Measurements from ENCODE around the gene PACSIN1. TPM values are rescaled to one million over a fixed set of nuclear protein-coding genes. Genes with fewer than 3 reads are reported as not detected.

The PACSIN1 gene
- total RNA-seq, 1 donor from 2014 or later: not detected

GRCh38 chr6:34565722-34566137, 99.9 kb downstream of the PACSIN1 start:
- no peak for DNase-seq

GRCh38 chr6:34566830-34567546, 101.1 kb downstream of the PACSIN1 start:
- no peak for DNase-seq

GRCh38 chr6:34568341-34569201, 102.7 kb downstream of the PACSIN1 start:
- no peak for DNase-seq

GRCh38 chr6:34569361-34569973, 103.6 kb downstream of the PACSIN1 start:
- DNase-seq: no peak

- no peak for DNase-seq
Measured at GRCh38 chr6:34570066-34570833, 104.4 kb downstream of the PACSIN1 start.

- DNase-seq: no peak
Measured at GRCh38 chr6:34571388-34571787, 105.5 kb downstream of the PACSIN1 start.

- DNase-seq: no peak
Measured at GRCh38 chr6:34572021-34572420, 106.1 kb downstream of the PACSIN1 start.

- DNase-seq: no peak
Measured at GRCh38 chr6:34572585-34572984, 106.7 kb downstream of the PACSIN1 start.

- no peak for DNase-seq
Measured at GRCh38 chr6:34573567-34574183, 107.8 kb downstream of the PACSIN1 start.

- DNase-seq: no peak
Measured at GRCh38 chr6:34574647-34575293, 108.9 kb downstream of the PACSIN1 start.

- no peak for DNase-seq
Measured at GRCh38 chr6:34575326-34575725, 109.5 kb downstream of the PACSIN1 start.

- DNase-seq: peak; percentile 19
Measured at GRCh38 chr6:34576286-34576955, 110.5 kb downstream of the PACSIN1 start.

- DNase-seq: no peak
Measured at GRCh38 chr6:34578445-34579262, 112.8 kb downstream of the PACSIN1 start.

- DNase-seq: no peak
Measured at GRCh38 chr6:34580707-34581560, 115.1 kb downstream of the PACSIN1 start.

GRCh38 chr6:34581561-34581920, 115.7 kb downstream of the PACSIN1 start:
- no peak for DNase-seq

- DNase-seq: peak; percentile 33
Measured at GRCh38 chr6:34583461-34583860, 117.6 kb downstream of the PACSIN1 start.

GRCh38 chr6:34583861-34584604, 118.2 kb downstream of the PACSIN1 start:
- no peak for DNase-seq

- no peak for DNase-seq
Measured at GRCh38 chr6:34584694-34585093, 118.8 kb downstream of the PACSIN1 start.

Data from dermis blood vessel endothelial cell (primary cell).